ENCODE data around the gene LCAT. TPM values are rescaled to one million over a fixed set of nuclear protein-coding genes. Genes with fewer than 3 reads are reported as not detected.
A peak's percentile ranks its signal among the peaks of the same experiment; 100 is the strongest.

Gene LCAT
- total and polyA plus RNA-seq, 9 of the 15 experiments (the other 6 are each of a cell fraction or from before 2014, with no cell fraction given), result 0.46 to 21.0 (median 5.0) TPM

- TF ChIP-seq ZNF318 (IDR thresholded peaks at IDR 0.05; ENCODE audit: borderline replicate concordance in 1 of 2, low read depth in 1 of 2) (no peak), HDAC6 (IDR thresholded peaks at IDR 0.05; ENCODE audit: low read depth, low read length) (no peak), MLX (CRISPR knock-in tag; conservative IDR thresholded peaks at IDR 0.05) (no peak), ESRRA (IDR thresholded peaks at IDR 0.05; ENCODE audit: borderline replicate concordance, low read depth) (peak; percentile 64; the same call in 1 of the 2 replicates), MXI1 (IDR thresholded peaks at IDR 0.05; ENCODE audit: low read depth, low read length) (no peak), HLTF (IDR thresholded peaks at IDR 0.05) (peak; percentile 86; the same call in 1 of the 2 replicates), SMAD2 (IDR thresholded peaks at IDR 0.05; ENCODE audit: low read depth, low read length) (no peak), SFPQ (IDR thresholded peaks at IDR 0.05; ENCODE audit: low read depth, low read length) (no peak), SNIP1 (IDR thresholded peaks at IDR 0.05; ENCODE audit: low read depth) (0 out of 2 replicates have a peak, but pooled peaks have one; percentile 24), POLR2B (IDR thresholded peaks at IDR 0.05; ENCODE audit: low read depth, partially characterized antibody) (peak; percentile 60), ZNF740 (CRISPR knock-in tag; IDR thresholded peaks at IDR 0.05) (peak; percentile 55; the same call in 1 of the 2 replicates), ZNF740 (tag; IDR thresholded peaks at IDR 0.05) (no peak), ZNF143 (CRISPR knock-in tag; IDR thresholded peaks at IDR 0.05) (no peak), NFATC3 (IDR thresholded peaks at IDR 0.05) (no peak), EZH2 (IDR thresholded peaks at IDR 0.05; ENCODE audit: borderline replicate concordance, low read depth, low read length) (no peak)
Observed at GRCh38 chr16:67993207-67994039, 49.5 kb upstream of the LCAT start (continued).
